Superior temporal gyrus (tissue), 1 donor: Measurements from ENCODE around the gene OTUD7B.
"Not testable (repeated sequence)": the region's sequence is repeated elsewhere in the genome, so short reads cannot be mapped to it uniquely, and the experiment has no call there.

ENCODE experiments used
- DNase-seq: peaks from one replicate; pipeline ENCODE4 v3.0.0-alpha.2; 2016; ENCODE audit errors: extremely low spot score

The OTUD7B gene

DNA sequence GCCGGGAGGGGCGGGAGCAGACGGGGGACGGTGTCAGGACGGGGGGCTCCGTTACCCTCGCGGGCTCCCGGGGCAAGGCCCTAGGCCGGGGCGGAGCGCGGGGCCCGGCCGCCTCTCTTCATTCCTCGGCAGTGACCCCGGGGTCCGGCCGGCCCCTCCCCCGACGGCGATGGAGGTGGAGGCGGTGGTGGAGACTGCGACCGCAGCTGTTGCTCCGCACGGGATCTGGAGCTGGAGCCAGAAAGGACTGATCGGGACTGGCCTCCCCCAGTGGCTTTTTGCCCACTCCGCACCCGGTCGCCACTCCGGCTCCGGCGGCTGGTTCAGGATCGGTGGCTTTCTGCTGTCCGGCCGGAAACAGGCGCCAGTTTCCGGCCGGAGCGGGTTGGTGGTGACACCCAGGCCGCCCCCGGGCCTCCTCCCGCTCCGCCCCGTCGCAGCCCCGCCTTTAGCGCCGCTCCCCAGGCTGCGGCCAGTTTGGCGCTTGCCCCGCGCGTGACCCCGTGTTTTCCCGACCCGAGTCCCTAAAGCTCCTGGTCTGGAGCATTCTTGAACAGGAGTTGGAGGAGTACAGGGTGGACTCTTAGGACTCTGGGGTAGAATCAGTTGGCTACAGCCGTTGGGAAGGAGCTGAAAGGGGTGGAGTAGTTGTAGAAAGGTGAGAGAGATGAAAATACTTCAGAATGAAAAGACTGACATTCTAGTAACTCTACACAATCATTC, at the start of gene OTUD7B:
Gene OTUD7B (minus strand): TSS at position 334 of the 723 bp plus-strand sequence. CDS start 33,216 bp downstream, outside the sequence.
- peak; percentile 91 for DNase-seq

DNA sequence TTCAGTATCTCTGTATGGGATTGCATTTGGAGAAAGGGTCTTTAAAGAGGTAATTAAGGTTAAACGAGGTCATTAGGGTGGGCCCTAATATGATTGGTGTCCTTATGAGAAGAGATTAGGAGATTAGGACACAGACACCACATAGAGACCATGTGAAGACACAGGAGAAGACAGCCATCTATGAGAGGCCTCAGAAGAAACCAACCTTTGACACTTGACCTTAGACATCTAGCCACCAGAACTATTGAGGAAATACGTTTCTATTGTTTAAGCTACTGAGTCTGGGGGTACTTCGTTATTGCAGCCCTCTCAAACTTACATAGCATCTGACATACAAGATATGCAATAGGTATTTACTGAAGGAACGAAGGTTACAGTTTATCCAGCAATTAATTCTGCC, 49.7 kb upstream of the OTUD7B start:
- no peak for DNase-seq

DNA sequence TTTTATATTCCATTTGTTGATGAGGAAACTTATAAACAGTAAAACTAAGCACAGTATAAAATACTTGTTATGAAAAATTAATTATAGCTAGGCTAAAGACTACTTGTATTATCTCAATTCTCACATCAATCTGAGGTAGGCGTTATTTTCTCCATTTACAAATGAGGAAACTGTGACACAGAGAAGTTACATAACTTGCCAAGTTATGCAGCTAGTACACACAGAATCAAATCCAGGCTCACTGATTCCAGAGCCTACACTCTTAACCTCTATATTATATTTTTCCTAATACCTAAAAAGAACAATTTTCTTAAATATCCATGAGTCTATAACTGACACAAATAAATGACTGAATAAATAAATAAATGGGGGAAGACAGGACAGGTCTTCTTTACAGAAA, 45.9 kb upstream of the OTUD7B start:
- DNase-seq = no peak

DNA sequence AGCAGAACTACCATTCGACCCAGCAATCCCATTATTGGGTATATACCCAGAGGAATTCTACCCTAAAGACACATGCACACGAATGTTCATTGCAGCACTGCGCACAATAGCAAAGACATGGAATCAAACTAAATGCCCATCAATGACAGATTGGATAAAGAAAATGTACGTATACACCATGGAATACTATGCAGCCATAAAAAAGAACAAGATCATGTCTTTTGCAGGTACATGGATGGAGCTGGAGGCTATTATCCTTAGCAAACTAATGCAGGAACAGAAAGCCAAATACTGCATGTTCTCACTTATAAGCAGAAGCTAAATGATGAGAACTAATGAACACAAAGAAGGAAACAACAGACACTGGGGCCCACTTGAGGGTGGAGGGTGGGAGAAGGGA, 45.0 kb upstream of the OTUD7B start:
- not testable (repeated sequence) for DNase-seq

DNA sequence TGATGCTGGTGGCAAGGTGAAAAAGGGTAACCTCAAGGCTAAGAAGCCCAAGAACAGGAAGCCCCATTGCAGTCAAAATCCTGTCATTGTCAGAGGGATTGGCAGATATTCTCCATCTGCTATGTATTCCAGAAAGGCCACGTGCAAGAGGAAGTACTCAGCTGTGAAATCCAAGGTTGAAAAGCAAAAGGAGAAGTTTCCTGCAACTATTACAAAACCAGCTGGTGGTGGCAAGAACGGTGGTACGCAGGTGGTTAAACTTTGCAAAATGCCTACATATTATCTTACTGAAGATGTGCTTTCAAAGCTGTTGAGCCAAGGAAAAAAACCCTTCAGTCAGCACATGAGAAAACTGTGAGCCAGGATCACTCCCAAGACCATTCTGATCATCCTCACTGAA, 43.4 kb upstream of the OTUD7B start:
- DNase-seq = no peak

DNA sequence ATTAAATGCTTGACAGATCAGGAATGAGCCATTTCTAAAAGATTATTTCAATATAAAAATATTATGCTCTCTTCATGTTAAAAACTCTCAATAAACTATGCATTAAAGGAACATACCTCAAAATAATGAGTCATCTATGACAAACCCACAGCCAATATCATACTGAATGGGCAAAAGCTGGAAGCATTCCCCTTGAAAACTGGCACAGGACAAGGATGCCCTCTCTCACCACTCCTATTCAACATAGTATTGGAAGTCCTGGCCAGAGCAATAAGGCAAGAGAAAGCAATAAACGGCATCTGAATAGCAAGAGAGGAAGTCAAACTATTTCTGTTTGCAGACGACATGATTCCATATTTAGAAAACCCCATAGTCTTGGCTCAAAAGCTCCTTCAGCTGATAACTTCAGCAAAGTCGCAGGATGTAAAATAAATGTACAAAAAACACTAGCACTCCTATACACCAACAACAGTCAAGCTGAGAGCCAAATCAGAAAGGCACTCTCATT, 41.4 kb upstream of the OTUD7B start:
- not testable (repeated sequence) for DNase-seq

DNA sequence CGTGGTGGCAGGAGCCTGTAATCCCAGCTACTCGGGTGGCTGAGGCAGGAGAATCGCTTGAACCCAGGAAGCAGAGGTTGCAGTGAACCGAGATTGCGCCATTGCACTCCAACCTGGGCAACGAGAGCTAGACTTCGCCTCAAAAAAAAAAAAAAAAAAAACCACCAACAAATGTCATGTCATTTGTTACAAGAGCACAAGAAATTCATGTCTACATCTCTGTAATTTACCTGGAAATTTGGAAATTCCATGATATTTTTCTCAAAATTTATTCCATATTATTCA, 40.5 kb upstream of the OTUD7B start:
- DNase-seq = no peak

DNA sequence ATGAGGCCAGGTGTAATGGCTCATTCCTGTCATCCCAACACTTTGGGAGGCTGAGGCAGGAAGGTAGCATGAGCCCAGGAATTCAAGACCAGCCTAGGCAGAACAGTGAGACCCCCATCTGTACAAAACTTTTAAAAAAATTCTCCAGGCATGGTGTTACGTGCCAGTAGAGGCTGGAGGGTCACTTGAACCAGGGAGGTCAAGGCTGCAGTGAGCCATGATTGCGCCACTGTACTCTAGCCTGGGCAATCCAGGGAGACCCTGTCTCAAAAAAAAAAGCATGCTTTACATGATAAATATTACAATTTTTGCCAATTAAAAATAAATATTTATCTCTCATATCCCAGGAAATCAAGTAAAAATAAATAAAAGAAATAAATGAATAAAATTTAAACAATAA, 39.4 kb upstream of the OTUD7B start:
- no peak for DNase-seq

DNA sequence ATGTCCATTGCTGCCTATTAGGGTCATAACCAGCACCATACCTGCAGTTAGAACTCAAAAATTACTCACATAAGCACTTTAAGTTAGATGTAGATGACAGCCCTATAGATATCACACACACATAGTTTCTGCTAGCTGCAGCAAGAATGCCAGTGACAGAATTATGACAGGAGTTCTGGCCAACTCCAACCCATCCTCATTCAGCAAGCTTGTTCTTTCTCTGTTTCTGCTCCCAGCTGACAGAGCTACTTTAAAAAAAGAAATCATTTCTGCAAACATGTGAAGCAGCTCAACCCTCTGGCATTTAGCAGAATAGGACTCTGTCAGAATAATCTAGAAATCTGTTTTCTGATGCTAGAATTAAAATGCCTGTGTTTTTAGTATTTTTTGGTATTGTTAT, 23.8 kb upstream of the OTUD7B start:
- no peak for DNase-seq

DNA sequence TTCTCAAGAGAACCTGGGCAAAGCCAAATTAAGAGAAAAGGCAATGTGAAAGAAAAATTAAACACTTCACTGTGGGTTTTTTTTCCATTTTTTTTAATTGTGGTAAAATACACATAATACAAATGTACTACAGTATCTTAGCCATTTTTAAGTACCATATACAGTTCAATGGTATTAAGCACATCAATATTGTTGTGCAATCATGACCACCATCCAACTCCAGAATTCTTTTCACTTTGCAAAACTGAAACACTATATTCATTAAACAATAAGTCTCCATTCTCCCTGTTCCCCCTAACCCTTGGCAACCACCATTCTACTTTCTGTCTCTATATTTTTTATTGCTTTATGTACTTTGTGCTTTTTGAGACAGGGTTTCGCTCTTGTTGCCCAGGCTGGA, 17.8 kb upstream of the OTUD7B start:
- DNase-seq = no peak

DNA sequence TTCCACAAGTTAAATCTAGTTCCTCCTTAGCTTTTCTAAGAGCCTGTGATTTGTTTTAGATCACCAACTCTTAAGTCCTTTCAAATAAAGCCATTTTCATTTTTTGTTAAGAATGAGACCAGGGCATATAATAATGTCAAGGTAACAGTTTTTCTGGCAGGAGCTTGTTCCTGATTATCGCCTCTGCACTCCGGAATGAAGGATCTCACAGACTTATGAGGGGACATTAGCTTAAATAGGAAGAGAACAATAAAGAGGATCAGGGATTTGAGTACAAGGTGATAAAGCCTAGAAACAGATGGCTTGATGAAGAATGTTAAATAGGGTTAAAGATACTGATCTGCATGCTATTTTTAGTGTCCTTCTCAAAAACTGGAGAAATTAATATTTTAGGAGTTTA, 13.6 kb upstream of the OTUD7B start:
- DNase-seq = no peak

DNA sequence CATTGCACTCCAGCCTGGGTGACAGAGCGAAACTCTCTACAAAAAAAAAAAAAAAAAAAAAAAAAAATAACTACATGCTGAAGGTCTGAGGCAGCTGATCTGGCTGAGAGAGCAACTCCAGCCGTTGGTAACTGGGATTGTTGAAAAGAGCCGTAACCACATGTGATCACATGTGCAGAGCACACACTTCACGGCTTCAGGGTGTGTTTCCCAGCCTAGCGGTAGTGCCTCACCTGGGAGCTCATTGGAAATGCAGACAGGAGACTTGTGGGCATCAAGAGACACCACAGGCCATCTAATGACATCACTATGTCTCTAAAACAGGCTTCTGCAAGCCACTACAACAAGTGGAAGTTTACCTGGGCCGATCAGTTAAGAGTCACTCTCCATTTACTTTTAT, 11.8 kb upstream of the OTUD7B start:
- no peak for DNase-seq

DNA sequence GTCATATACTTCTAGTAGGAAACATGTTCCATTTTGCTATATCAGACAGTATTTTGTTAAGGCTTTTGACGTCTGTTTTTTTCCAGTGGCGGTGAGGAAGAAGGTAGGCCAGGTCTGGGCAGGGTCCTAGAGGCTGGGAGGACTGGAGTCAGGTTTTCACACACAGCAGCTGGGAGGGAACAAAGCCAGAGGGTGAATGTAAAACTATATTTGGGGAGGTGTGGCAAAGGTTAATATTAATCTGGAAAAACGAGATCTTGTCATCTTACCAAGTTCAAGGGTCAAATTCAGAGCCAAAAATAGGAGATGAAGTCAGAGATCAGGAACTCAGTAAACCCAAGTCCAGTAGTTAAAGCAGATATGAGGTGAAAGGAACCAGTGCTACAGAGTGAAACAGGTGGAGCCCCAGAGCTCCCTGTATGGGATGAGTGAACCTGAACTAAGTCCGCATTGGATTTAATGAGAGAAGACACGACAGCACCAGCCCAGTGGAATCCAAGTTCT, 10.7 kb upstream of the OTUD7B start:
- DNase-seq = no peak

DNA sequence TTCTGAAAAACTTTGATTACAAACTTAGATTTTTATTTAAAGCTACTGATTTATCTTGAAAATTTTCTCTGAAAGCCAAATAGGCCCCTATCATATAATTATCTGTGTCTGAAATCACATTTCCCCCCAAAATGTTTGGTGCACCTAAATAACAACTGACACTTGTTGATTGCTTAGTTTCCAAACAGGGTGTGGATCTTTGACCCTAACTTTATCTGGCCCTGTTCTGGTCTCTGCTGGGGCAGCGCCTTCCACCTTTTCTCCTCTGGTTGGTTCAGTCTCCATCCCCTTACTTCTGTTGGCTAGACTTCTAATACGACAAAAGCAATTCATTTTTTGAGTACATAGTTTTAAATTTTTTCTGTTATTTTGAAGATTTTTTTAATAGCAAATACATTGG, 10.2 kb upstream of the OTUD7B start:
- no peak for DNase-seq

DNA sequence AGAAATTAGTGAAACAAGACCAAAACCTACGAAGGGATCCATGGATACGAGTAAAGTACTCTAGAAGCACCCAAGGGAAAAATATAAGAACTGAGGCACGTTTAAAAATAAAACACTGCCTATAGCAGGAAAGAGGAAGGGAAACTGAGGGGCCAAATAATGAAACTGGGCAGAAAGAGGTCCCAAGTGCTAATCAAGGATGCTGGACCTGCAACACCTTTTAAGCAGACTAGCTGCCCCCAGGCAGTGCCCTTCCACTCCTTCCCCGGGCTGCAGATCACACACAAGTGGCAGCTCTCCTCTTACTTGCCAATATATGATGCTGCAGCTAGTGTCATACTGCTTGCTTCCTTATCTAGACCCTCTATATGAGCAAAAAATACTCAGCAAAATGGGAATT, 7.6 kb upstream of the OTUD7B start:
- no peak for DNase-seq

DNA sequence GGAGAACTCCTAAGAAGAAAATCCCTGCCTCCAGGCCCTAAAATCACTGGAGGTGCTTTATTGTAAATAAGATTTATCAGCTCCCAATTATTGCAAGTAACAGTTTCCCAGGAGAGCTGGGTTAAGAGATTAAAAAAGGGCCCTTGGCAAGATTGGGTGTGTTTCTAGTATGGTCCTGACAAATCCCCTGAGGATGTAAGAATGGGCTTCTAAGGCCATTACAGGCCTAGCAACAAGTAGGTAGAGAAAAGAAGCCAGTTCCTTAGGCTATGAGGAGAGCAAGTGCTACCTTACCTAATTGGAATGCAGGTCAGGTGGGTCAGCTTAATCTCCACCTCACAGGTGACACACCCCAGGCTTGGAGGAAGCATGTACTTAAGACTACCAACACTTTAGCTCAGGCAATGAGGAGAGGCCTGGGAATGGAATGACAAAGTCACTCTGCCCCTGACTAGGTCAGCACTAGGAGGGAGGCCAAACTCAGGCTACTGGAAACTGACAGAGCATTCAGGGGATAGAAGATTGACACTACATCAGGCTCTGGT, 6.8 kb upstream of the OTUD7B start:
- DNase-seq = no peak

DNA sequence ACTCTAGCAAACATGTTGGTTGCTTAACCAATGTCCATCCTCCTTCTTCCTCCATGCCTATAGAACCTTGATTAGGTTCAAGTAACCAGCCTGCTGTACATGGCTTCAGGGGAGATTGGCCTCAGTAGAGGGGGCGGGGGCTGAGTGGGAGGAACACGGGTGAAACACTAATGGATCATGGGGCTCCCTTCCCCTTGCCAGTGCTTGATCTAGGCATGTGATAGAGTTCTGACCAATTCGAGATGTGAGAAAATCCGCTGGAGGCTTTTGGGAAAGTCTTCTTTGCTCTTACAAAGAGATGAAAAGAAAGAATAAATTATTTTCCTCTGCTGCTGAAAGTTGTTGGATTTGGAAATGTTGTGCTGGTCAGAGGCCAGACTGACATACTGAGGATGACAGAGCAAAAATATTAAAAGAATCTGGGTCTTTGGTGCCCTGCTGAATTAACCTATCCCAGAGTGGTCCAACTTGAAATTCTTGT, 5.2 kb upstream of the OTUD7B start:
- DNase-seq = no peak

DNA sequence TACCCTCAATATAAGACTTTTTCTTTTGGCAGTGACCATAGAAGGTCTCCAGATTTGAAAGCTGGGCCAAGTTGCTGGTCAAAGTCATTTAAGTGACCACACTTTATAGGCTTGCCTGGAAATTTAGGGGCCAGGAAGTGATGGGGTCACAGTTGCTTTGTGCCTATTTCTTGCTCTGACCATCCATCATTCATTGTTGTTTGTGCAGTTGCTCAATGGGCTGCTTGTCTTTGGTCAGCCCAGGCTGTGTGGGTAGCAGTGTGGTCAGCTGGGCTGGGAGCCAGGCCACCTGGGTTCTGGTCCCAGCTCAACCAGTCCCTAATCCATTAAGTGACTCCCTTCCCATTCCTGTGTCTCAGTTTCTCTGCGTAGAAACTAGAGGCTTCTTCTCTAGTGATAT, 2.1 kb upstream of the OTUD7B start:
- peak; percentile 95 for DNase-seq

DNA sequence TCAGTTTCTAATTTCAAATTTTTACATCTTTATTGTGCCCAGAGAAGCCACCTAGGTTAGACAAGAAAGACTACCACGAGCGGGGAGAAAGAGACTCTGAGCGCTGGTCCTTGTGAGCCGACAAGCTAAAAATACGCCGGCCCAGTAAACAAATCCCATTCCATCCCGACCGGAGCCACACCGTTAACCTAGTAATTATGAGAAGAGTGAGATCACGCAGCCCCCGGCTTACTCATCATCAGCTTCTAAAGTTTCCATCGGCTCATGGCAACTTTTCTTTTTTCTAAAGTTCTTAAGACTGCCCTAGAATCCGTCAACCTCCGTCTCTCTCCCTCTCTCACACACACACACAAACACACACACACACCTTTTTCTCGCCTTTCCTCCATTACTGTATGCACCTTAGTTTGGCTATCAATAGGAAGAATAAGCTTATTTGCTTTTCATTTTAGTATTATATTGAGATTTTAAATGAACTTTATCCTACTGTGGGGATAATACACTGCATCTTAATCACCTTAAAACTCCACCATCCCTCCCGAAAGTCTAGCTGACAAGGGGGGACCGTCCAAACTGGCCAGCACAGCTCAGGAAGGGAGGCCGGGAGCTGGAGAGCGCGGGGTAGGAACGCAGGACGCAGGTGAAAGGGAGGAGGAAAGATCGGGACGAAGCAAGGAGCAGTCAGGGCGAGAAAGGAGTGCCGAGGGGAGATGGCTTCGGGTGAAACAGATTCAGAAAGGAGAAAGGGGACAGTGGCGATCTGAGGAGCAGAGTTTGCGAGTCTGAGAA, 728 bp downstream of the OTUD7B start:
- DNase-seq = peak; percentile 79

DNA sequence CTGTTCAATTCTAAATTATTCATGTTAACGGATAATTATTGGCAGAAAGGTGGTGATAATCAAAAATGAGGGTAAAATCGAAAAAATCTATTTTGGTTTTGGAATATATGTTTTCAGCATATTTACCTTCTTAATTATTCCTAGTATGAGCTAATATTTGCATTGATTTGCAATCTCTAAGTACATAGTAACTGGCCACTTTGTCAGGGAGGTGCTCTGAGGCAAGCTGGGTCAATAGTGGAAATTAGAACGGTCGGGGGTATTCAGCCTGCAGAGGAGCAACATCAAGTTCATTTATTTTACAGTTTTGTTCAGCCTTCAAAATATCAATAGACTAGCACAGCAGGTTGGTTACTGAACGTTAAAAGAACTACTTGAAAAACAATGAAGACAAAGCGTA, 1.8 kb downstream of the OTUD7B start:
- DNase-seq = no peak

DNA sequence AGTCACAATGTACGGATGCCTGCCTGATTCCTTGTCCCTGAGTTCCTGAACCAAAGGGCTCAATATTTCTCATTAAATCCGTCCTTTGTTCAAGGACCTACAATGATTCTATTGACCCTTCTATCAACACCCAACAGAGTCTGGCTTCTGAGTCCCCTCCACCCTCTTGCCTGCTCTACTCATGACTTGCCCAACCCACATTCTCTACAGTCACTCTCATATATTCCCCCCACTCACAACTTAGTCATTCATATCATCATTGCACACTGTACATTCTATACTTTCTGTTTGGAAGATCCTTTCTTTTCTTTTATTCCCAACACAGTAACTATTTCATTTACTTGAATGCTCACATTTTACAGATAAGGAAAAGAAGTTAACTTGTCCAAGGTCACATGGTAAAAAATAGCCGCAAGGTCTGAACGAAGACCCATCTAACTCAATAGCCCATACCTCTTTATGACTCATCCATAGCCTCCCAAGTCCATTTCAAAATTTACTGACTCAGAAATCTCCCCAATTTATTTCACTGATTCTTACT, 3.6 kb downstream of the OTUD7B start:
- peak; percentile 86 for DNase-seq

DNA sequence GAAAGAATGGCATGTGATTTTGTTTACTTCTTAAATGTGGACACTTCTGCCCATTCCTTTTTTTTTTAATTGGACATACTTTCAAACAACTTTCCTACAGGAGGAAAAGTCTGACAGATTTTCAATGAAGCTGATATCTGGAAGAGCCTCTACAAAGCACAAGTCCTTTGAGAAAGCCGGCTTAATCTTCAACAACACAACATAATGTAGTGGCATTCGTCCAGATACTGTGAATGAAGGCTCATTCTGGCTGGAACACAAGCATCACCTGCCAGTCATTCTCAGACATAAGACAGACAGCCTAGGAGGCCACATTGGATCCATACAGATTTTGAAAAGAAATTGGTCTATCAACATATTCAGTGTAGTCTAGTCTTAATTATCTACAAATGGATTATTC, 4.9 kb downstream of the OTUD7B start:
- DNase-seq = peak; percentile 62
